Measurements from ENCODE around the gene ABCC9.

ABCC9 gene

GRCh38 chr12:21877293-21877982 lies 63.8 kb downstream of the ABCC9 start:
- DNase-seq (ENCODE audit: low read depth): no peak

GRCh38 chr12:21865846-21866245 lies 75.4 kb downstream of the ABCC9 start:
- no peak for DNase-seq (ENCODE audit: low read depth)

- no peak for DNase-seq (ENCODE audit: low read depth)
Observed at GRCh38 chr12:21860534-21860933, 80.7 kb downstream of the ABCC9 start.

GRCh38 chr12:21860128-21860527 lies 81.1 kb downstream of the ABCC9 start:
- DNase-seq (ENCODE audit: low read depth): no peak

GRCh38 chr12:21852251-21852650 lies 89.0 kb downstream of the ABCC9 start:
- DNase-seq (ENCODE audit: low read depth): no peak

GRCh38 chr12:21851151-21851550 lies 90.1 kb downstream of the ABCC9 start:
- no peak for DNase-seq (ENCODE audit: low read depth)

GRCh38 chr12:21850419-21850818 lies 90.8 kb downstream of the ABCC9 start:
- DNase-seq (ENCODE audit: low read depth): no peak

GRCh38 chr12:21849878-21850277 lies 91.3 kb downstream of the ABCC9 start:
- DNase-seq (ENCODE audit: low read depth): no peak

- DNase-seq (ENCODE audit: low read depth): no peak
Observed at GRCh38 chr12:21848192-21848591, 93.0 kb downstream of the ABCC9 start.

- DNase-seq (ENCODE audit: low read depth): no peak
Observed at GRCh38 chr12:21843795-21844194, 97.4 kb downstream of the ABCC9 start.

GRCh38 chr12:21839776-21840175 lies 101.5 kb downstream of the ABCC9 start:
- no peak for DNase-seq (ENCODE audit: low read depth)

- DNase-seq (ENCODE audit: low read depth): no peak
Observed at GRCh38 chr12:21837847-21838246, 103.4 kb downstream of the ABCC9 start.

- no peak for DNase-seq (ENCODE audit: low read depth)
Observed at GRCh38 chr12:21831791-21832344, 109.4 kb downstream of the ABCC9 start.

- no peak for DNase-seq (ENCODE audit: low read depth)
Observed at GRCh38 chr12:21828779-21829178, 112.4 kb downstream of the ABCC9 start.

- no peak for DNase-seq (ENCODE audit: low read depth)
Observed at GRCh38 chr12:21828136-21828775, 113.0 kb downstream of the ABCC9 start.

GRCh38 chr12:21827083-21827482 lies 114.1 kb downstream of the ABCC9 start:
- DNase-seq (ENCODE audit: low read depth): no peak

- DNase-seq (ENCODE audit: low read depth): no peak
Observed at GRCh38 chr12:21826618-21826910, 114.7 kb downstream of the ABCC9 start.

- DNase-seq (ENCODE audit: low read depth): no peak
Observed at GRCh38 chr12:21825886-21826617, 115.2 kb downstream of the ABCC9 start.

GRCh38 chr12:21823581-21823980 lies 117.6 kb downstream of the ABCC9 start:
- DNase-seq (ENCODE audit: low read depth): no peak

- no peak for DNase-seq (ENCODE audit: low read depth)
Observed at GRCh38 chr12:21819678-21820077, 121.5 kb downstream of the ABCC9 start.

GRCh38 chr12:21819236-21819635 lies 122.0 kb downstream of the ABCC9 start:
- DNase-seq (ENCODE audit: low read depth): no peak

GRCh38 chr12:21818627-21819026 lies 122.6 kb downstream of the ABCC9 start:
- DNase-seq (ENCODE audit: low read depth): no peak
